ENCODE data around the gene TRABD2B. TPM values are rescaled to one million over a fixed set of nuclear protein-coding genes. Genes with fewer than 3 reads are reported as not detected.

Gene TRABD2B
- total and polyA plus RNA-seq, 2 donors (not counting 1 experiment from before 2014, with no cell fraction given) = under 0.01 TPM; not detected in 1

GRCh38 chr1:48031676-48032075, 34.5 kb upstream of the TRABD2B start:
- Histone ChIP-seq H3K27me3 (ENCODE audit: control insufficient read depth, insufficient read depth, low read length) (no peaks in the 10 kb centered on the region), H3K79me2 (ENCODE audit: control insufficient read depth, insufficient read depth, low read length) (no peaks in the 10 kb centered on the region)
- peak in 1 of 2 donors; percentile 2 for DNase-seq (ENCODE audit: low read depth in 2 of 2)

GRCh38 chr1:48030696-48031365, 33.6 kb upstream of the TRABD2B start:
- DNase-seq (ENCODE audit: low read depth in 2 of 2) = no peak
- H3K4me2 ChIP-seq (ENCODE audit: extremely low read depth, insufficient read depth, low read length) = no peak overlapping the region
- no peaks in the 10 kb centered on the region for H4K20me1 ChIP-seq (ENCODE audit: control insufficient read depth, extremely low read depth, insufficient read depth, low read length)
- no peak overlapping the region for H3K27ac ChIP-seq (ENCODE audit: insufficient read depth, low read length)
- no peaks in the 10 kb centered on the region for H3K79me2 ChIP-seq (ENCODE audit: control insufficient read depth, insufficient read depth, low read length)
- H3K4me1 ChIP-seq (ENCODE audit: control insufficient read depth, extremely low read depth, insufficient read depth, low read length) = no peaks in the 10 kb centered on the region
- no peaks in the 10 kb centered on the region for H3K36me3 ChIP-seq (ENCODE audit: control insufficient read depth, insufficient read depth, low read length)
- H3K9ac ChIP-seq (ENCODE audit: insufficient read depth, low read length) = no peak overlapping the region
- no peaks in the 10 kb centered on the region for H3K9me3 ChIP-seq (ENCODE audit: control insufficient read depth, insufficient read depth, low read depth, low read length)
- TF ChIP-seq EZH2 (IDR thresholded peaks at IDR 0.05; ENCODE audit: low read length, missing control alignments) = no peak
- no peak for TF ChIP-seq CTCF (conservative IDR thresholded peaks at IDR 0.05 in 1 of 2, IDR thresholded peaks at IDR 0.05 in 1 of 2; ENCODE audit: low read depth in 1 of 2, low read length in 2 of 2)
- H3K27me3 ChIP-seq (ENCODE audit: control insufficient read depth, insufficient read depth, low read length) = no peaks in the 10 kb centered on the region
- H3K4me3 ChIP-seq (replicated peaks in 1 of 4; ENCODE audit: control extremely low read depth in 1 of 4, insufficient read depth in 1 of 4, low read depth in 3 of 4, low read length in 4 of 4) = no peak overlapping the region
- no peak overlapping the region for H2AFZ ChIP-seq (ENCODE audit: low read length)

More at GRCh38 chr1:48031676-48032075, 34.5 kb upstream of the TRABD2B start:
- no peak overlapping the region for H2AFZ ChIP-seq (ENCODE audit: low read length)
- no peak overlapping the region for H3K4me3 ChIP-seq (replicated peaks in 1 of 4; ENCODE audit: control extremely low read depth in 1 of 4, insufficient read depth in 1 of 4, low read depth in 3 of 4, low read length in 4 of 4)
- H4K20me1 ChIP-seq (ENCODE audit: control insufficient read depth, extremely low read depth, insufficient read depth, low read length) = no peaks in the 10 kb centered on the region
- no peaks in the 10 kb centered on the region for H3K36me3 ChIP-seq (ENCODE audit: control insufficient read depth, insufficient read depth, low read length)
- no peaks in the 10 kb centered on the region for H3K9me3 ChIP-seq (ENCODE audit: control insufficient read depth, insufficient read depth, low read depth, low read length)
- H3K27ac ChIP-seq (ENCODE audit: insufficient read depth, low read length) = no peak overlapping the region
- H3K9ac ChIP-seq (ENCODE audit: insufficient read depth, low read length) = no peak overlapping the region
- H3K4me1 ChIP-seq (ENCODE audit: control insufficient read depth, extremely low read depth, insufficient read depth, low read length) = no peaks in the 10 kb centered on the region
- no peak overlapping the region for H3K4me2 ChIP-seq (ENCODE audit: extremely low read depth, insufficient read depth, low read length)
- TF ChIP-seq EZH2 (IDR thresholded peaks at IDR 0.05; ENCODE audit: low read length, missing control alignments) (no peak), CTCF (conservative IDR thresholded peaks at IDR 0.05 in 1 of 2, IDR thresholded peaks at IDR 0.05 in 1 of 2; ENCODE audit: low read depth in 1 of 2, low read length in 2 of 2) (no peak)

- no peak for TF ChIP-seq EZH2 (IDR thresholded peaks at IDR 0.05; ENCODE audit: low read length, missing control alignments)
- no peak for TF ChIP-seq CTCF (conservative IDR thresholded peaks at IDR 0.05 in 1 of 2, IDR thresholded peaks at IDR 0.05 in 1 of 2; ENCODE audit: low read depth in 1 of 2, low read length in 2 of 2)
- no peak for DNase-seq (ENCODE audit: low read depth in 2 of 2)
- Histone ChIP-seq H2AFZ (ENCODE audit: low read length) (no peak overlapping the region), H3K9ac (ENCODE audit: insufficient read depth, low read length) (no peak overlapping the region), H3K27ac (ENCODE audit: insufficient read depth, low read length) (no peak overlapping the region), H3K4me3 (replicated peaks in 1 of 4; ENCODE audit: control extremely low read depth in 1 of 4, insufficient read depth in 1 of 4, low read depth in 3 of 4, low read length in 4 of 4) (no peak overlapping the region), H3K4me1 (ENCODE audit: control insufficient read depth, extremely low read depth, insufficient read depth, low read length) (no peaks in the 10 kb centered on the region), H3K9me3 (ENCODE audit: control insufficient read depth, insufficient read depth, low read depth, low read length) (no peaks in the 10 kb centered on the region), H3K4me2 (ENCODE audit: extremely low read depth, insufficient read depth, low read length) (no peak overlapping the region), H3K36me3 (ENCODE audit: control insufficient read depth, insufficient read depth, low read length) (no peaks in the 10 kb centered on the region), H4K20me1 (ENCODE audit: control insufficient read depth, extremely low read depth, insufficient read depth, low read length) (no peaks in the 10 kb centered on the region), H3K27me3 (ENCODE audit: control insufficient read depth, insufficient read depth, low read length) (no peaks in the 10 kb centered on the region), H3K79me2 (ENCODE audit: control insufficient read depth, insufficient read depth, low read length) (no peaks in the 10 kb centered on the region)
These were observed 33.0 kb upstream of the TRABD2B start for GRCh38 chr1:48030211-48030610.
